ENCODE results near the gene ENDOV.

Gene ENDOV

GRCh38 chr17:80416940-80417293 lies 1.9 kb downstream of the ENDOV start:
- no peak for DNase-seq

GRCh38 chr17:80418589-80418988 lies 3.6 kb downstream of the ENDOV start:
- DNase-seq, result no peak

- DNase-seq, result no peak
Observed at GRCh38 chr17:80419255-80419654, 4.3 kb downstream of the ENDOV start.

GRCh38 chr17:80421381-80422090 lies 6.6 kb downstream of the ENDOV start:
- no peak for DNase-seq

- DNase-seq, result no peak
Observed at GRCh38 chr17:80422276-80422675, 7.3 kb downstream of the ENDOV start.

- DNase-seq, result no peak
Observed at GRCh38 chr17:80422981-80423380, 8.0 kb downstream of the ENDOV start.

GRCh38 chr17:80423536-80424225 lies 8.7 kb downstream of the ENDOV start:
- no peak for DNase-seq

GRCh38 chr17:80424261-80424660 lies 9.3 kb downstream of the ENDOV start:
- no peak for DNase-seq

- no peak for DNase-seq
Observed at GRCh38 chr17:80424878-80425765, 10.2 kb downstream of the ENDOV start.

GRCh38 chr17:80425835-80426426 lies 11.0 kb downstream of the ENDOV start:
- DNase-seq, result no peak

- DNase-seq, result peak; percentile 10
Observed at GRCh38 chr17:80426671-80427326, 11.8 kb downstream of the ENDOV start.

GRCh38 chr17:80427366-80428282 lies 12.7 kb downstream of the ENDOV start:
- DNase-seq, result no peak

- DNase-seq, result no peak
Observed at GRCh38 chr17:80428363-80428762, 13.4 kb downstream of the ENDOV start.

GRCh38 chr17:80428796-80429195 lies 13.8 kb downstream of the ENDOV start:
- no peak for DNase-seq

GRCh38 chr17:80429356-80430275 lies 14.6 kb downstream of the ENDOV start:
- no peak for DNase-seq

GRCh38 chr17:80430446-80431245 lies 15.7 kb downstream of the ENDOV start:
- DNase-seq, result peak; percentile 21

- DNase-seq, result no peak
Observed at GRCh38 chr17:80431246-80432195, 16.6 kb downstream of the ENDOV start.

- DNase-seq, result no peak
Observed at GRCh38 chr17:80432350-80432955, 17.5 kb downstream of the ENDOV start.

Data from DMS79 (cell line).